SK-N-SH treated with all-trans-retinoic acid at 6 μM for 48 hours (cell line): ENCODE results near the gene SLC35C1.

Source experiments
- ATAC-seq: fragments of 200-7000 bp; cut with Tn5 transposase; 3 replicates; pipeline ENCODE4 v1.9.1; 2020; ENCODE audit warnings: mild to moderate bottlenecking, moderate library complexity
- ARNTL ChIP-seq: fragments of 450-650 bp; formaldehyde crosslinking; IDR thresholded peaks from 2 replicates; pipeline ENCODE4 v1.5.0; 2020; ENCODE audit warnings: low read depth, mild to moderate bottlenecking, moderate library complexity, borderline replicate concordance
- BACH2 ChIP-seq: fragments of 250-450 bp; sonication (Bioruptor Pico); IDR thresholded peaks from 2 replicates; pipeline ENCODE4 v1.9.0; 2021; ENCODE audit warnings: mild to moderate bottlenecking, borderline replicate concordance
- CSDC2 ChIP-seq: fragments of 250-450 bp; sonication (Bioruptor Pico); IDR thresholded peaks from 2 replicates; pipeline ENCODE4 v1.5.0; 2020; ENCODE audit warnings: mild to moderate bottlenecking, moderate library complexity
- ESRRG ChIP-seq: fragments of 250-450 bp; sonication (Bioruptor Pico); IDR thresholded peaks from 2 replicates; pipeline ENCODE4 v1.6.1; 2021; ENCODE audit warnings: mild to moderate bottlenecking
- GLIS3 ChIP-seq: fragments of 250-450 bp; sonication (Bioruptor Pico); IDR thresholded peaks from 2 replicates; pipeline ENCODE4 v1.5.0; 2020; ENCODE audit warnings: mild to moderate bottlenecking, moderate library complexity
- ISL1 ChIP-seq: fragments of 250-450 bp; sonication (Bioruptor Pico); IDR thresholded peaks from 2 replicates; pipeline ENCODE4 v2.1.2; 2022; ENCODE audit warnings: mild to moderate bottlenecking, moderate library complexity
- OSR1 ChIP-seq: fragments of 250-450 bp; sonication (Bioruptor Pico); IDR thresholded peaks from 2 replicates; pipeline ENCODE4 v1.8.0; 2022; ENCODE audit warnings: moderate library complexity, mild to moderate bottlenecking, inconsistent platforms
- PPARA ChIP-seq: fragments of 250-450 bp; sonication (Bioruptor Pico); IDR thresholded peaks from 2 replicates; pipeline ENCODE4 v1.5.0; 2020; ENCODE audit warnings: mild to moderate bottlenecking, borderline replicate concordance
- RARB ChIP-seq: fragments of 250-450 bp; sonication (Bioruptor Pico); IDR thresholded peaks from 2 replicates; pipeline ENCODE4 v1.8.0; 2021; ENCODE audit warnings: mild to moderate bottlenecking, moderate library complexity
- TCF4 ChIP-seq: fragments of 250-450 bp; sonication (Bioruptor Pico); IDR thresholded peaks from 2 replicates; pipeline ENCODE4 v1.8.0; 2021; ENCODE audit warnings: mild to moderate bottlenecking, moderate library complexity, borderline replicate concordance
- ZC3H10 ChIP-seq: fragments of 250-450 bp; sonication (Bioruptor Pico); IDR thresholded peaks from 2 replicates; pipeline ENCODE4 v1.5.1; 2021; ENCODE audit warnings: mild to moderate bottlenecking, moderate library complexity
- ZFP3 ChIP-seq: fragments of 250-450 bp; sonication (Bioruptor Pico); IDR thresholded peaks from 2 replicates; pipeline ENCODE4 v1.5.0; 2020; ENCODE audit warnings: mild to moderate bottlenecking, moderate library complexity
- ZFP30 ChIP-seq: fragments of 450-650 bp; formaldehyde crosslinking; IDR thresholded peaks from 2 replicates; pipeline ENCODE4 v1.5.0; 2022; ENCODE audit warnings: mild to moderate bottlenecking, moderate library complexity
- ZNF565 ChIP-seq: fragments of 450-650 bp; formaldehyde crosslinking; conservative IDR thresholded peaks from 2 replicates; pipeline ENCODE4 v1.5.0; 2020; ENCODE audit warnings: low read depth, mild to moderate bottlenecking, moderate library complexity
- ZNF70 ChIP-seq: fragments of 450-650 bp; formaldehyde crosslinking; IDR thresholded peaks from 2 replicates; pipeline ENCODE4 v1.5.0; 2020; ENCODE audit warnings: mild to moderate bottlenecking, moderate library complexity
- ZNF8 ChIP-seq: fragments of 450-650 bp; formaldehyde crosslinking; IDR thresholded peaks from 2 replicates; pipeline ENCODE4 v1.5.0; 2020; ENCODE audit warnings: mild to moderate bottlenecking, moderate library complexity
- TF ChIP-seq, protein P1 (sequence below): fragments of 250-450 bp; sonication (Bioruptor Pico); IDR thresholded peaks from 2 replicates; pipeline ENCODE4 v1.8.0; 2020; ENCODE audit warnings: mild to moderate bottlenecking, moderate library complexity, borderline replicate concordance
- TF ChIP-seq, protein P2 (sequence below): fragments of 250-450 bp; sonication (Bioruptor Pico); IDR thresholded peaks from 2 replicates; pipeline ENCODE4 v1.8.0; 2021; ENCODE audit warnings: low read depth, mild to moderate bottlenecking, moderate library complexity, borderline replicate concordance
- TF ChIP-seq, protein P3 (sequence below): fragments of 250-450 bp; sonication (Bioruptor Pico); IDR thresholded peaks from 2 replicates; pipeline ENCODE4 v1.5.1; 2021; ENCODE audit warnings: mild to moderate bottlenecking, moderate library complexity
- TF ChIP-seq, protein P4 (sequence below): fragments of 250-450 bp; sonication (Bioruptor Pico); IDR thresholded peaks from 2 replicates; pipeline ENCODE4 v1.5.1; 2020; ENCODE audit warnings: low read depth, mild to moderate bottlenecking, moderate library complexity

Gene SLC35C1

DNA sequence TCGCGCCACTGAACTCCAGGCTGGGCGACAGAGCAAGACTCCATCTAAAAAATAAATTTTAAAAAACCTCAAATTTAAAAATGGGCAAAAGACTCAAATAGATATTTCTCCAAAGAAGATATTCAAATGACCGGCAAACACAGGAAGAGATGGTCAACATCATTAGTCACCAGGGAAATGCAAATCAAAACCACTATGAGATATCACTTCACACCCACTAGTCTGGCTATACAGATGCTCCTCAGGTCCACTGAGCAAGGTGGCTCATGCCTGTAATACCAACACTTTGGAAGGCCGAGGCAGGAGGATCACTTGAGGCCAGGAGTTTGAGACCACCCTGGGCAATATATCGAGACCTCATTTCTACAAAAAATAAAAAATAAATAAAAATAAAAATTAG lies 43.3 kb upstream of the SLC35C1 start:
- ATAC-seq: no peak
- TF ChIP-seq BACH2 (CRISPR knock-in tag): no peak
- TF ChIP-seq, protein P1, sequence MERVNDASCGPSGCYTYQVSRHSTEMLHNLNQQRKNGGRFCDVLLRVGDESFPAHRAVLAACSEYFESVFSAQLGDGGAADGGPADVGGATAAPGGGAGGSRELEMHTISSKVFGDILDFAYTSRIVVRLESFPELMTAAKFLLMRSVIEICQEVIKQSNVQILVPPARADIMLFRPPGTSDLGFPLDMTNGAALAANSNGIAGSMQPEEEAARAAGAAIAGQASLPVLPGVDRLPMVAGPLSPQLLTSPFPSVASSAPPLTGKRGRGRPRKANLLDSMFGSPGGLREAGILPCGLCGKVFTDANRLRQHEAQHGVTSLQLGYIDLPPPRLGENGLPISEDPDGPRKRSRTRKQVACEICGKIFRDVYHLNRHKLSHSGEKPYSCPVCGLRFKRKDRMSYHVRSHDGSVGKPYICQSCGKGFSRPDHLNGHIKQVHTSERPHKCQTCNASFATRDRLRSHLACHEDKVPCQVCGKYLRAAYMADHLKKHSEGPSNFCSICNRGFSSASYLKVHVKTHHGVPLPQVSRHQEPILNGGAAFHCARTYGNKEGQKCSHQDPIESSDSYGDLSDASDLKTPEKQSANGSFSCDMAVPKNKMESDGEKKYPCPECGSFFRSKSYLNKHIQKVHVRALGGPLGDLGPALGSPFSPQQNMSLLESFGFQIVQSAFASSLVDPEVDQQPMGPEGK (CRISPR knock-in tag): no peak
- TF ChIP-seq GLIS3 (CRISPR knock-in tag): no peak
- TF ChIP-seq, protein P2, sequence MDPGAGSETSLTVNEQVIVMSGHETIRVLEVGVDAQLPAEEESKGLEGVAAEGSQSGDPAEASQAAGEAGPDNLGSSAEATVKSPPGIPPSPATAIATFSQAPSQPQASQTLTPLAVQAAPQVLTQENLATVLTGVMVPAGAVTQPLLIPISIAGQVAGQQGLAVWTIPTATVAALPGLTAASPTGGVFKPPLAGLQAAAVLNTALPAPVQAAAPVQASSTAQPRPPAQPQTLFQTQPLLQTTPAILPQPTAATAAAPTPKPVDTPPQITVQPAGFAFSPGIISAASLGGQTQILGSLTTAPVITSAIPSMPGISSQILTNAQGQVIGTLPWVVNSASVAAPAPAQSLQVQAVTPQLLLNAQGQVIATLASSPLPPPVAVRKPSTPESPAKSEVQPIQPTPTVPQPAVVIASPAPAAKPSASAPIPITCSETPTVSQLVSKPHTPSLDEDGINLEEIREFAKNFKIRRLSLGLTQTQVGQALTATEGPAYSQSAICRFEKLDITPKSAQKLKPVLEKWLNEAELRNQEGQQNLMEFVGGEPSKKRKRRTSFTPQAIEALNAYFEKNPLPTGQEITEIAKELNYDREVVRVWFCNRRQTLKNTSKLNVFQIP (CRISPR knock-in tag): no peak
- TF ChIP-seq ZNF70: no peak
- no peak for TF ChIP-seq ARNTL (CRISPR knock-in tag)
- no peak for TF ChIP-seq PPARA (CRISPR knock-in tag)
- no peak for TF ChIP-seq ZFP3 (CRISPR knock-in tag)

DNA sequence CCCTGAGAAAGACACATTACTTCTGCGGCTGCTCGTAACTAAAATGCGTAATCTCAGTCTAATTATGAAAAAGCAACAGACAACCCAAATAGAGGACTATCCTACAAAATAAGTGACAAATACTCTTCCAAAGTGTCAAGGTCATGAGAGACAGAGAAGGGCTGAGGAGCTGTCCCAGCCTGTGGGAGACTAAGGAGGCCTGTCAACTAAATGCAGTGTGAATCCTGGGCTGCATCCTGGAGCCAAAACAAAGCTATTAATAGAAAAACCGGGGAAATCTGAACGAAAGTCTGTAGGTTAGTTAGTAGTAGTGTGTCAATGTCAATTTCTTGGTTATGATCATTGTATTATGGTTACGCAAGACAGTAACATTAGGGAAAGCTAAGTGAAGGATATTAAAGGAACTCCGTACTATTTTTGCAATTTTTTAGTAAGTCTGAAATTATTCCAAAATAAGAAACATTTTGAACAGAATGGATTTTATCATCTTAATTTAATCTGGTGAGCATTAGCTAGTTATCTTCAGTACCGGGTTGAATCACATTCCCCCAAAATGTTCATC lies 39.8 kb upstream of the SLC35C1 start:
- no peak for ATAC-seq
- TF ChIP-seq ESRRG (CRISPR knock-in tag): no peak
- TF ChIP-seq ISL1 (CRISPR knock-in tag): 0 out of 2 replicates have a peak, but pooled peaks have one; percentile 38
- TF ChIP-seq ZNF565 (CRISPR knock-in tag): no peak
- TF ChIP-seq TCF4: 0 out of 2 replicates have a peak, but pooled peaks have one; percentile 24
- TF ChIP-seq BACH2 (CRISPR knock-in tag): no peak
- TF ChIP-seq GLIS3 (CRISPR knock-in tag): no peak
- TF ChIP-seq ZC3H10 (CRISPR knock-in tag): no peak
- TF ChIP-seq, all 23 proteins: peak for 2

DNA sequence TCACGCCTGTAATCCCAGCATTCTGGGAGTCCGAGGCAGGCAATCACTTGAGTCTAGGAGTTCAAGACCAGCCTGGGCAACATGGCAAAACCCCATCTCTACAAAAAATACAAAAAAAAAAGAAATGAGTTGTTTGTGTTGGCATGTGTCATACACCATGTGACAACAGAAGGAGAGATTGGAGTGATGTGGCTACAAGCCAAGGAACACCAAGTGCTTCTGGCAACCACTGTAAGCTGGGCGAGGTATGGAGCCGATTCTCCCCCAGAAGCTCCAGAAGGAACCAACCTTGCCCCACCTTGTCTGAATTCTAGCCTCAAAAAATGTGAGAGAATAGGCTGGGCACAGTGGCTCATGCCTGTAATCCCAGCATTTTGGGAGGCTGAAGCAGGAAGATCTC lies 39.1 kb upstream of the SLC35C1 start:
- TF ChIP-seq, protein P1 (CRISPR knock-in tag): no peak
- TF ChIP-seq CSDC2 (CRISPR knock-in tag) (no peak), ZNF565 (CRISPR knock-in tag) (no peak), OSR1 (no peak), ARNTL (CRISPR knock-in tag) (no peak), ZFP3 (CRISPR knock-in tag) (no peak), ZFP30 (CRISPR knock-in tag) (no peak), PPARA (CRISPR knock-in tag) (no peak), BACH2 (CRISPR knock-in tag) (no peak), RARB (CRISPR knock-in tag) (no peak), GLIS3 (CRISPR knock-in tag) (no peak), ISL1 (CRISPR knock-in tag) (no peak), ZNF8 (CRISPR knock-in tag) (no peak), ESRRG (CRISPR knock-in tag) (no peak), ZNF70 (no peak)
- TF ChIP-seq, protein P3, sequence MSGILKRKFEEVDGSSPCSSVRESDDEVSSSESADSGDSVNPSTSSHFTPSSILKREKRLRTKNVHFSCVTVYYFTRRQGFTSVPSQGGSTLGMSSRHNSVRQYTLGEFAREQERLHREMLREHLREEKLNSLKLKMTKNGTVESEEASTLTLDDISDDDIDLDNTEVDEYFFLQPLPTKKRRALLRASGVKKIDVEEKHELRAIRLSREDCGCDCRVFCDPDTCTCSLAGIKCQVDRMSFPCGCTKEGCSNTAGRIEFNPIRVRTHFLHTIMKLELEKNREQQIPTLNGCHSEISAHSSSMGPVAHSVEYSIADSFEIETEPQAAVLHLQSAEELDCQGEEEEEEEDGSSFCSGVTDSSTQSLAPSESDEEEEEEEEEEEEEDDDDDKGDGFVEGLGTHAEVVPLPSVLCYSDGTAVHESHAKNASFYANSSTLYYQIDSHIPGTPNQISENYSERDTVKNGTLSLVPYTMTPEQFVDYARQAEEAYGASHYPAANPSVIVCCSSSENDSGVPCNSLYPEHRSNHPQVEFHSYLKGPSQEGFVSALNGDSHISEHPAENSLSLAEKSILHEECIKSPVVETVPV (CRISPR knock-in tag): no peak
- TF ChIP-seq, all 23 proteins: peak for 0
- no peak for ATAC-seq

DNA sequence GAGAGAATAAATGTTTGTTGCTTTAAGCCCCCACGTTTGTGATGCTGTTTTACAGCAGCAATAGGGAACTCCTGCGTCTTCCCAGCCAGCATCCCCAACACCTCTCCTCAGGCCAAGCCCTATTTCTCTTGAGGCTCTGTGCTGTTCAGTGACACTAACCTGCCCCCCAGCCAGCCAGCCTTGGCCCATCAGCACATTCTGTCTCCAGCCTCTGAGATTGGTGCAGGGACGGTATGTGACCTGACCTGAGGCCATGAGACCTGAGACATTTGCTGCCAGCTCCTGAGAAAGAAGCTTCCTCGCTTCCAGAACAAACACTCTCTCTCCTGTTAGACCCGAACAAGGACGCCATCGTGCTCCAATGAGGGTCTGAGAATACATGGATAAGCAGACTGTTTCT lies 38.5 kb upstream of the SLC35C1 start:
- no peak for ATAC-seq
- no peak for TF ChIP-seq BACH2 (CRISPR knock-in tag)
- TF ChIP-seq, protein P4, sequence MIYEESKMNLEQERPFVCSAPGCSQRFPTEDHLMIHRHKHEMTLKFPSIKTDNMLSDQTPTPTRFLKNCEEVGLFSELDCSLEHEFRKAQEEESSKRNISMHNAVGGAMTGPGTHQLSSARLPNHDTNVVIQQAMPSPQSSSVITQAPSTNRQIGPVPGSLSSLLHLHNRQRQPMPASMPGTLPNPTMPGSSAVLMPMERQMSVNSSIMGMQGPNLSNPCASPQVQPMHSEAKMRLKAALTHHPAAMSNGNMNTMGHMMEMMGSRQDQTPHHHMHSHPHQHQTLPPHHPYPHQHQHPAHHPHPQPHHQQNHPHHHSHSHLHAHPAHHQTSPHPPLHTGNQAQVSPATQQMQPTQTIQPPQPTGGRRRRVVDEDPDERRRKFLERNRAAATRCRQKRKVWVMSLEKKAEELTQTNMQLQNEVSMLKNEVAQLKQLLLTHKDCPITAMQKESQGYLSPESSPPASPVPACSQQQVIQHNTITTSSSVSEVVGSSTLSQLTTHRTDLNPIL (CRISPR knock-in tag): no peak
- no peak for TF ChIP-seq RARB (CRISPR knock-in tag)
- TF ChIP-seq, protein P1 (CRISPR knock-in tag): no peak
- TF ChIP-seq ZNF565 (CRISPR knock-in tag): no peak
- no peak for TF ChIP-seq GLIS3 (CRISPR knock-in tag)
